Measurements from ENCODE around the gene SUGT1.
A peak's percentile ranks its signal among the peaks of the same experiment; 100 is the strongest.
"Not testable (repeated sequence)": the region's sequence is repeated elsewhere in the genome, so short reads cannot be mapped to it uniquely, and the experiment has no call there.

GRCh38 chr13:52609013-52609606, 43.5 kb upstream of the SUGT1 start:
- peak; percentile 38 for TF ChIP-seq CTCF (conservative IDR thresholded peaks at IDR 0.05; ENCODE audit: low read depth, low read length)
- not testable (repeated sequence) for TF ChIP-seq EZH2 (IDR thresholded peaks at IDR 0.05; ENCODE audit: borderline replicate concordance, low read depth, low read length, poor library complexity, severe bottlenecking)
